Activated T-helper 1 cell treated with Interleukin-2 at 50 U/mL for 16 hours (primary cell): ENCODE results near the gene TMEM63B.
"Not testable (repeated sequence)": the region's sequence is repeated elsewhere in the genome, so short reads cannot be mapped to it uniquely, and the experiment has no call there.

Source experiments
- DNase-seq: peaks from one replicate; pipeline ENCODE4 v3.0.0-alpha.2; 2020; ENCODE audit warnings: low read depth

Gene TMEM63B

DNA sequence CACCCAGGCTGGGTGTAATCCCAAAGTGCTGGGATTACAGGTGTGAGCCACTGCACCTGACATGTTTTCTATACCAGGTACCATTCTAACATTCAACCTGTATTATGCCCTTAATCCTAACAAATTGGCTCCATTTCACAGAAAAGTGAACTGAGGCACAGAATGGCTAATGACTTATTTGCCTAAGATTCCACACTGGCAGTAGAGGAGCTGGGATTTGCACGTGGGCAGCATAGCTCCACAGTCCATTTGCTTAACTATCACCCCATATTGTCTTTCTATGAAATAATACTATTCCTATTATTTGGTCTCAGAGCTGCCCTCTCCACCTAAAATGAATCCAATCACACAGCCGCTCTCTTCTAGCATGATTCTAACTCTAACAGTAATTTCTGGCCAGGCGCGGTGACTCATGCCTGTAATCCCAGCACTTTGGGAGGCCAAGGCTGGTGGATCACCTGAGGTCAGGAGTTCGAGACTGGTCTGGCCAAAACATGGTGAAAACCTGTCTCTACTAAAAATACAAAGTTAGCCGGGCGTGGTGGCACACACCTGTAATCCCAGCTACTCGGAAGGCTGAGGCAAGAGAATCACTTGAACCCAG lies 66.1 kb downstream of the TMEM63B start:
- DNase-seq = no peak

GRCh38 chr6:44194326-44194725 lies 67.0 kb downstream of the TMEM63B start:
- DNase-seq = no peak

DNA sequence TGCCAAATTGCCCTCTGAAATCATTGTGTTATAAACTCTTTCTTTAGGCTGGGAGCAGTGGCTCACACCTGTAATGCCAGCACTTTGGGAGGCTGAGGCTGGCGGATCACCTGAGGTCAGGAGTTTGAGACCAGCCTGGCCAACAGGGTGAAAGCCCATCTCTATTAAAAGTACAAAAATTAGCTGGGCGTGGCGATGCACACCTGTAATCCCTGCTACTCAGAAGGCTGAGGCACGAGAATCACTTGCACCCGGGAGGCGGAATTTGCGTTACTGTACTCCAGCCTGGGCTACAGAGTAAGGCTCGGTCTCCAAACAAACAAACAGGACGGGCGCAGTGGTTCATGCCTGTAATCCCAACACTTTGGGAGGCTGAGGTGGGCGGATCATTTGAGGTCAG lies 69.0 kb downstream of the TMEM63B start:
- DNase-seq = not testable (repeated sequence)

GRCh38 chr6:44198684-44199083 lies 71.3 kb downstream of the TMEM63B start:
- no peak for DNase-seq

GRCh38 chr6:44199883-44200282 lies 72.5 kb downstream of the TMEM63B start:
- no peak for DNase-seq

- DNase-seq = no peak
These were observed 73.8 kb downstream of the TMEM63B start for GRCh38 chr6:44201200-44201599.

DNA sequence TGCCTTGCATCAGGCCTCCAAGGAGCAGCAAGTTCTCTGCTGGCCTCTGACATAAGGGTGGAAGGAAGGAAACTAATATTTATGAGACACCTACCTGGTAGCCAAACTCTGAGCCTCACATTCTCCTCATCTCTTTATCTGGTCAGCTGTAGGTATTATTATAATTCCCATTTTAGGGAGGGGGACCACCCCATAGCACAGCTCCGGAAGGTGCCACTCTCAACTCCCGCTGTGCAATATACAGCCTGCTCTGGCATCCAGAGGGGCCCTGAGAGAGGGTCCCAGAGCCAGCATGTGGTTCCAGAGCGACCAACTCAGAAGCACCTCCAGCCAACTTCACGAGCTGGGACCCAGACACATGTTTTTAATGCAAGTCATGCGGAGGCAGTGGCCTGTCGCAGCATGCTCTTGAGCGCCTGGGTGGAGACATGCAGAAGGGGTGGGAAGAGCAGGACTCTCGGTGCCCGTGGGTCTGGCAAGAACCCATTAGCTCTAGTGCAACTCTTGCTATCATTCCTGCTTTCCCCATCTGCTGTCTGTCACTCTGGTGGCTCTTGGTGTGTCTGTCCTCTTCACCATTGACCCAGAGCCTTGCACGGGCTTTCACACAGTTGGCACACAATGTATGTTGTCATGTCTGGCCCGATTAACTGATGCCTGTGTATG lies 74.4 kb downstream of the TMEM63B start:
- no peak for DNase-seq

- DNase-seq = no peak
These were observed 75.1 kb downstream of the TMEM63B start for GRCh38 chr6:44202332-44202971.

GRCh38 chr6:44202972-44203750 lies 75.8 kb downstream of the TMEM63B start:
- DNase-seq = no peak

DNA sequence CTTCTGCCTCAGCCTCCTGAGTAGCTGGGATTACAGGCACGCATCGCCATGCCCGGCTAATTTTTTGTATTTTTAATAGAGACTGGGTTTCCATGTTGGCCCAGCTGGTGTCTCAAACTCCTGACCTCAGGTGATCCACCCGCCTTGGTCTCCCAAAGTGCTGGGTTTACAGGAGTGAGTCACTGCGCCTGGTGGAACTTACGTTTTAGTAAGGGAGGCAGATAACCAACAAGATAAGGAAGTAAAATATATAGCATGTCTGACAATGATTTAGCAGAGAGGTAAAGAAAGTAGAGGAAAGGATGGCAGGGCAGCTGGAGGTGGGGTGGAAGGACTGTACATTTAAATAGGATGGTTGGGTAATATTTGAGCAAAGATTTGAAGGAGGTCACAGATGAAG lies 76.6 kb downstream of the TMEM63B start:
- no peak for DNase-seq
